SK-N-MC (cell line): Measurements from ENCODE around the gene MGAT5B.

Experiments used
- DNase-seq: peaks from one replicate; pipeline ENCODE4 v3.0.0-alpha.2; 2011; ENCODE audit warnings: low read depth, low spot score
- H3K27ac ChIP-seq: fragments of 200-600 bp; sonication (generic); 2 replicates; pipeline ENCODE4 v1.5.1; 2016; ENCODE audit warnings: mixed run types
- H3K36me3 ChIP-seq: fragments of 200-600 bp; sonication (generic); 2 replicates; pipeline ENCODE4 v1.6.1; 2017; ENCODE audit warnings: antibody characterized with exemption, low read length, mixed read lengths; ENCODE audit not compliant: insufficient read depth
- H3K4me3 ChIP-seq: fragments of 200-600 bp; sonication (generic); 2 replicates; pipeline ENCODE4 v1.5.1; 2016
- H3K9ac ChIP-seq: fragments of 200-600 bp; sonication (generic); 2 replicates; pipeline ENCODE4 v1.8.0; 2017; ENCODE audit warnings: mixed run types, mixed read lengths; ENCODE audit not compliant: insufficient read length
- H3K9me3 ChIP-seq: fragments of 200-600 bp; sonication (generic); 2 replicates; pipeline ENCODE4 v1.6.1; 2017; ENCODE audit warnings: low read depth, mild to moderate bottlenecking, antibody characterized with exemption, low read length, moderate library complexity, mixed read lengths
- EZH2 ChIP-seq: fragments of 200-600 bp; sonication (generic); IDR thresholded peaks from one replicate; pipeline ENCODE4 v1.6.1; 2017; ENCODE audit warnings: antibody characterized with exemption
- FOXP2 ChIP-seq: optimal IDR thresholded peaks from 2 replicates; pipeline ENCODE3; 2011; ENCODE audit warnings: mild to moderate bottlenecking, moderate library complexity; ENCODE audit not compliant: insufficient read depth; ENCODE audit errors: extremely low read length, control extremely low read depth
- POLR2AphosphoS5 ChIP-seq: IDR thresholded peaks from 2 replicates; pipeline ENCODE4 v1.6.1; 2012; ENCODE audit warnings: mild to moderate bottlenecking, low read depth, low read length, borderline replicate concordance

The MGAT5B gene

DNA sequence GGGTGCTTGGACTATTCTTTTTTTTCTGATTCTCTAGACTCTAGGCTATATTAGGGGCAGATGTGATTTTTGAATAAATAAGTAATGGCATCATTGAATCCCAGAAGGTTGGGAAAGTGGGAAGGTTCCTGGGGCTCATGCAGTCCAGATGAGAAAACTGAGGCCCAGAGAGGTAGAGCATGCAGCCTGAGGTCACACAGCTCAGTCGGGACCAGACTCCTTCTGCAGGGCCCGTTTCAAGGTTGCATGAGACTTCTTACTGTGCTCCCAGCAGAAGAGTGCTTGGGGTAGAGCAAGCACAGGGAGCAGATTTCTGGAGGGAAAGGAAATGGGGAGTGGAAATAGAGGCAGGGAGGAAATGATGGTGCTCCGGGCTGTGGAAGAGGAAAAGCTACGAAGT is 59.8 kb downstream of the MGAT5B start:
- Histone ChIP-seq H3K9ac (no peak overlapping the region), H3K9me3 (no peaks in the 10 kb centered on the region), H3K36me3 (no peaks in the 10 kb centered on the region), H3K27ac (no peak overlapping the region), H3K4me3 (no peak overlapping the region)
- TF ChIP-seq FOXP2, result no peak
- no peak for TF ChIP-seq POLR2AphosphoS5
- no peak for TF ChIP-seq EZH2
- DNase-seq, result no peak

DNA sequence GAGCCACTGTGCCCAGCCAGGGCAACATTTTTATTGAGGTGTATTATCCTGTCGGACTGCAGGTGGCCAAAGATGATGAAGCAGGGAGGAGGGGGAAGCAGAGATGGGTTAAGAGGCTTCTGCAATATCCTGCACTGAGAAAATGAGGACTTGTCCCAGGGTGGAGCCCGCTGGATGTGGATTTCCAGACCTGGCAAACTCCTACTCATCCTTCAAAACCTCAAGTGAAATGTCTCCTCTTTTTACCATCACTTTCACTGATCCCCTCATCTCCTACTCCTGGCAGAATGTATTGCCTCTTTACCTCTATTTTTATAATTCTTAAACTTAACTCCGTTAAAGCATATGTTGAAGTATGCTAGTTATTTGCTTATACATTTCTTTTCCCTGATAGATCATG is 60.9 kb downstream of the MGAT5B start:
- no peak overlapping the region for H3K27ac ChIP-seq
- no peaks in the 10 kb centered on the region for H3K36me3 ChIP-seq
- no peak for TF ChIP-seq FOXP2
- TF ChIP-seq POLR2AphosphoS5, result no peak
- TF ChIP-seq EZH2, result no peak
- no peaks in the 10 kb centered on the region for H3K9me3 ChIP-seq
- H3K4me3 ChIP-seq, result no peak overlapping the region
- no peak overlapping the region for H3K9ac ChIP-seq
- no peak for DNase-seq

DNA sequence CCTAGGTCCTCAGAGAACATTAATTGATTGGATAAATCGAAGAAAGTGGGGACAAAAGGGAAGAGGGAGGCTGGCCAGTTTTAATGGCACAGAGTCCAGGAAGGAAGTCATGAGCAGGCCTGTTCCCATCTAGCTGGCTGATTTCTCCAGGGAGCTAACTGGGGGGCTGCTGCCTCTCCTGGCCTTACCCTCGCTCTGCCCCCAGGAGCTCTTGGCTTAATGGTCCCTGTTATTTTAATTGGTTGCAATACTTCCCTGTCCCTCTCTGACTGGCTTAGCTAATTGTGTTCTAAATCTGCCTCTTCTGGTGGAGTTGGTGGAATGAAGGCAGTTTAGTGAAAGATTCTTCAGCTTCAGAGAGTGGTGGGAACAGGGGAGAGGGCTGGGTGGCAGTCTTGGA is 61.4 kb downstream of the MGAT5B start:
- no peaks in the 10 kb centered on the region for H3K9me3 ChIP-seq
- TF ChIP-seq POLR2AphosphoS5 (no peak), EZH2 (no peak), FOXP2 (no peak)
- H3K9ac ChIP-seq, result no peak overlapping the region
- DNase-seq, result no peak
- H3K4me3 ChIP-seq, result no peak overlapping the region
- no peaks in the 10 kb centered on the region for H3K36me3 ChIP-seq
- H3K27ac ChIP-seq, result no peak overlapping the region

DNA sequence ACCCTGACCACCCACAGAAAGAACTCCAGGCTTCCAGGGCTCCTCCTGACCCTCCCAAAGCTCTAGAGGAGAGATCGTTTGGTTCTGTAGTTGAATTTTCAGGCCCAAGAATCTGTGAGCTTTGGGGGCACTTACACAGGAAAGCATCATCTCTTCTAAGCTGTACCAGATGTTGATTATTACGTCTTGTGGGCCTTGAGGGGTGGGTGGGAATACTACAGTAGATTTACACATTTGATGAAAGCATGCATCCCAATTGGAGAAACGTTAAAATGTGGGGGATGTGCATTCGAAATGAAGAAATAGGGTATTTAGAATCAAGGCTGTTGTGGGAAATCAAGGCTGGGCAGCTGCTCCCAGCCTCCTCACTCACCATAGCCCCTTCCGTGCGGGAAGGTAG is 61.9 kb downstream of the MGAT5B start:
- no peak for TF ChIP-seq FOXP2
- TF ChIP-seq EZH2, result no peak
- no peak for TF ChIP-seq POLR2AphosphoS5
- no peak for DNase-seq
- no peak overlapping the region for H3K27ac ChIP-seq
- H3K4me3 ChIP-seq, result no peak overlapping the region
- no peak overlapping the region for H3K9ac ChIP-seq
- H3K36me3 ChIP-seq, result no peaks in the 10 kb centered on the region
- H3K9me3 ChIP-seq, result no peaks in the 10 kb centered on the region

DNA sequence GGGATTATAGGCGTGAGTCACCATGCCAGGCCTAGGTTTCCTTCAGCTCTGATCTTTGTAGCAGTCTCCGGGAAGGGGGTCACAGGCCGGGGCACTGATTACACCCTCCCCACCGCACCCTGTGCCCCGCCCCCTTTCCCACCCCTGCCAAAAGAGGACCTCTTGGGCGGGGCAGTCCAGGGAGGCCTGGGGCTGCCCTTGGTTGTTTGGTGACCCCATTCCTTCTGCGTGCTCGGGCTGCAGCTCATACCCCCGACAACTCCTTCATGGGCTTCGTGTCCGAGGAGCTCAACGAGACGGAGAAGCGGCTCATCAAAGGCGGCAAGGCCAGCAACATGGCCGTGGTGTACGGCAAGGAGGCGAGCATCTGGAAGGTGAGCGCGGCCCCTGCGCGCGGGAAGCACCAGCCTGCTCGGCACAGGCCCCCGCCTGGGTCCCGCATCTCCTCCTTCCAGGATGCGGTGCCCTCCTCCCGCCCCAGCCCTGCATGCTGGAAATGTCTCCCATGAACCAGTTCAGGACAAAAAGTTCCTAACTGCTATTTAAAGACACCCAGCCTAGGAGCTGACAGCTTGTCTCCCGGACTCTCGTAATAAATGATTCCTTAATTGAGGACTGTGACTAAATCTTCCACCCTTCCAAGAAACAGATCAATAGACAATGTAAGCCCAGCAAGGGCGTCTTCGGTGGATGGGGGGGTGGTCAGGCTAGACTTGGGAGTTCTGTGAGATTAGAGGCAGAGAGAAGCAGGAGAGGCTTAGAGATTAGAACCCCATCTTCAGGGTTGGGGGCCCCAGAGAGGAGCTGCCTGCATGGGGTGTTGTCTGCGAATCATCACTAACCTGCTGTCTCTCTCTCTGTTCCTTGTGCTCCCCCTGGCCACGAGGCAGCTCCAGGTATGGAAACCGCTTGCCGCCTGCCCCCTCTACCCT is 64.5 kb downstream of the MGAT5B start:
- Histone ChIP-seq H3K36me3 (no peaks in the 10 kb centered on the region), H3K9ac (no peak overlapping the region)
- TF ChIP-seq POLR2AphosphoS5 (no peak), EZH2 (no peak), FOXP2 (no peak)

DNA sequence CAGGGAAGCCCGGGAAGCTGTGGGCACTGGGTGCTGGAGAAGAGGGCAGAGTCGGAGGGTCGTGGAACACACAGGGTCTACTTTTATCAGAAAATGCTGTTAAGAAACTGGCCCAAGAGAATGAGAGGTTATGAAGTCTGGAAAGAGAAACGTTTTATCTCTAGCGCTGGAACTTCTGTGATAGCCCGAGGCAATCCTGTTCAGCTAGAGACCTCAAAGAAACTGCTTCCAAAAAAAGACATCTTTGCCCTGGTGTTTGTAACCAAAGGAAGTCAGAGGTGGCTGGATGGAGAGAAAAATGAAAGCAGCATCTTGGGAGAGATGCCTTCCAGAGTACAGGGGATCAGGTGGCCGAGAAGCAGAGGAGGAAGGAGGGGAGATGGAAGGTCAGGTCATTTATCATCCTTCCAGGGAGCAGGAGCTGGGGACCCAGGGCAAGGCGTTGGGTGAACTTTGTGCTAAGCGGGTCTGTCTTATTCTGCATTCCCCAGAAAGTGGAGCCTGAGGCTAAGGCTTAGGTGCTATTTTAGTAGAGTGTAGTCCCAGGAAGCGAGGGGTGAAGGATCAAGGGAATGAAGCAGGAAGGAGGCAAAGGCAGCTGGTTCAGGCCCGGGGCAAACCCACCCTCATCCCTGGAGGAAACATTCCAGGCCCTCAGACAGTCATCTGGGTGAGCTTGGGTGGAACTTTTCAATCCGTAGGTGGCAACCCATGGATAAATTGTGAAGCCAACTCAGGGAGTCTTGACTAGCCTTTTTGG is 66.5 kb downstream of the MGAT5B start:
- Histone ChIP-seq H3K36me3 (no peaks in the 10 kb centered on the region), H3K9ac (no peak overlapping the region), H3K9me3 (no peaks in the 10 kb centered on the region), H3K4me3 (no peak overlapping the region), H3K27ac (no peak overlapping the region)
- no peak for TF ChIP-seq FOXP2
- no peak for TF ChIP-seq EZH2
- TF ChIP-seq POLR2AphosphoS5, result no peak
- DNase-seq, result no peak

More for the DNA sequence above, 64.5 kb downstream of the MGAT5B start:
- H3K27ac ChIP-seq, result no peak overlapping the region
- H3K4me3 ChIP-seq, result no peak overlapping the region
- no peak for DNase-seq
- no peaks in the 10 kb centered on the region for H3K9me3 ChIP-seq

DNA sequence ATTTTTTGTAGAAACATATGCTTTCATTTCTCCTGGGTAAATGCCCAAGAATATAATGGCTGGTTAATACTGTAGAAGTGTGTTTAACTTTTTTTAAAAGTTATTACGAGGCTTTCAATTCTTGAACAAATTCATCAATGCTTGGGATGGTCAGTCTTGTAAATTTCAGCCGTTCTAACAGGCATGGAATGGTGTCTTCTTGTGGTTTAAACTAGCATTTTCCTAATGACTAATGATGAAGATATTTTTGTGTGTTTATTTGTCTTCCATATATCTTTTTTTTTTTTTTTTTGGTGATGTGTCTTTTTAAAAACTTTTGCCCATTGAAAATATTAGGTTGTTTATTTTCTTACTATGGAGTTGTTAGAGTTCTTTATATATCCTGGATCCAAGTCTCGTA is 67.1 kb downstream of the MGAT5B start:
- DNase-seq, result no peak
- Histone ChIP-seq H3K27ac (no peak overlapping the region), H3K36me3 (no peaks in the 10 kb centered on the region), H3K4me3 (no peak overlapping the region), H3K9ac (no peak overlapping the region), H3K9me3 (no peaks in the 10 kb centered on the region)
- TF ChIP-seq FOXP2 (no peak), POLR2AphosphoS5 (no peak), EZH2 (no peak)

DNA sequence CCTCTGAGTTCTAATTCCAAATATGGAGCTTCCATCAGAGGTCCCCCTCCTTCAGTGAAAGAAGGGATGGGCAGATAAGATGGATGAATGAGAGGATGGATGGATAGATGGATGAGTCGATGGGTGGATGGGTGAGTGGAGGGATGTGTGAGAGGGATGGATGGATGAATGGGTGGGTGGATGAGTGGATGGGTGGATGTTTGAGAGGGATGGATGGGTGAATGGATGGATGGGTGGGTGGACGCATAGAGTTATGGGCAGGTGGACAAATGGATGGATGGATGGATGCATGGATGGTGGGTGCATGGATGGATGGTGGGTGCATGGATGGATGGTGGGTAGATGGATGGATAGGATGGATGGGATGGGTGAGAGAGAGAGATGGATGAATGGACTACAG is 69.0 kb downstream of the MGAT5B start:
- Histone ChIP-seq H3K27ac (no peak overlapping the region), H3K9me3 (no peaks in the 10 kb centered on the region), H3K4me3 (no peak overlapping the region), H3K36me3 (no peaks in the 10 kb centered on the region), H3K9ac (no peak overlapping the region)
- DNase-seq, result no peak
- no peak for TF ChIP-seq EZH2
